HG03432 (cell line): ENCODE measurements around the gene BBS9.
"Not testable (repeated sequence)": the region's sequence is repeated elsewhere in the genome, so short reads cannot be mapped to it uniquely, and the experiment has no call there.

Experiments
- ATAC-seq: cut with Tn5 transposase; IDR thresholded peaks from one replicate; pipeline ENCODE4 v1.9.1; 2021; ENCODE audit warnings: mild to moderate bottlenecking, moderate library complexity; ENCODE audit not compliant: unreplicated experiment

The BBS9 gene

GRCh38 chr7:33485747-33486493 is 356.6 kb downstream of the BBS9 start:
- ATAC-seq: no peak

GRCh38 chr7:33486633-33487032 is 357.3 kb downstream of the BBS9 start:
- ATAC-seq: peak; percentile 48

- peak; percentile 77 for ATAC-seq
Measured at GRCh38 chr7:33487998-33488682, 358.8 kb downstream of the BBS9 start.

GRCh38 chr7:33494474-33494873 is 365.1 kb downstream of the BBS9 start:
- ATAC-seq: no peak

- no peak for ATAC-seq
Measured at GRCh38 chr7:33495207-33495606, 365.8 kb downstream of the BBS9 start.

GRCh38 chr7:33497051-33497450 is 367.7 kb downstream of the BBS9 start:
- no peak for ATAC-seq

GRCh38 chr7:33500703-33501701 is 371.6 kb downstream of the BBS9 start:
- ATAC-seq: no peak

- no peak for ATAC-seq
Measured at GRCh38 chr7:33503014-33503413, 373.6 kb downstream of the BBS9 start.

- ATAC-seq: no peak
Measured at GRCh38 chr7:33503736-33504135, 374.4 kb downstream of the BBS9 start.

- no peak for ATAC-seq
Measured at GRCh38 chr7:33504266-33504665, 374.9 kb downstream of the BBS9 start.

GRCh38 chr7:33509206-33509605 is 379.8 kb downstream of the BBS9 start:
- ATAC-seq: no peak

GRCh38 chr7:33511778-33512177 is 382.4 kb downstream of the BBS9 start:
- ATAC-seq: no peak

GRCh38 chr7:33516568-33516967 is 387.2 kb downstream of the BBS9 start:
- no peak for ATAC-seq

- no peak for ATAC-seq
Measured at GRCh38 chr7:33517191-33517590, 387.8 kb downstream of the BBS9 start.

- ATAC-seq: not testable (repeated sequence)
Measured at GRCh38 chr7:33527008-33527407, 397.6 kb downstream of the BBS9 start.

- not testable (repeated sequence) for ATAC-seq
Measured at GRCh38 chr7:33527613-33528012, 398.2 kb downstream of the BBS9 start.

- ATAC-seq: no peak
Measured at GRCh38 chr7:33529070-33529469, 399.7 kb downstream of the BBS9 start.

- ATAC-seq: no peak
Measured at GRCh38 chr7:33530664-33531063, 401.3 kb downstream of the BBS9 start.

- no peak for ATAC-seq
Measured at GRCh38 chr7:33531888-33532287, 402.5 kb downstream of the BBS9 start.

GRCh38 chr7:33534833-33535232 is 405.5 kb downstream of the BBS9 start:
- ATAC-seq: no peak

GRCh38 chr7:33535989-33536388 is 406.6 kb downstream of the BBS9 start:
- no peak for ATAC-seq
